Measurements from ENCODE around the gene UBC.

Gene UBC

GRCh38 chr12:124861898-124862676, 52.4 kb downstream of the UBC start:
- peak overlapping the region; percentile 86 for H3K4me3 ChIP-seq (ENCODE audit: low read depth, low read length)
- no peak for DNase-seq (ENCODE audit: low read depth)
- no peak for TF ChIP-seq CTCF (IDR thresholded peaks at IDR 0.05; ENCODE audit: low read depth, low read length, missing control alignments)
